ENCODE data around the gene EREG.

Gene EREG

GRCh38 chr4:74353858-74354257 is 11.1 kb upstream of the EREG start:
- DNase-seq: no peak

DNA sequence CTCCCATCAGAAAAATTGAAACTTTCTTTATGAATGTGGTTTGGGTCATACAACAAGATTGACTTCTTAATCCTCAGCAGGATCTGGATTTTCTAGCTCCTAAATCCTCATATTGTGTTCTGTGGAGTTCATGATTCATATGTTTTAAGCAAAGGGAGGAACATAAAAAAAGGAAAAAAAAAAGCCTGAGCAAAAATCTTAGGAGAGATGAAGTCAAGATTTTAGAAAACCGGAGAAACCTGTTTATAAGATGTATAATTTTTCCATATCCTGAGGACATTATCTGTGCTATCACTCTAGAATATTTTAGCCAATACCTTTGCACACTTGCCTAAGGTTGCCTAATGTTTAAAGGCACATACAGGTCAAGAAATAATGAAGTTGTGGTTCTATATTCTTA is 7.0 kb upstream of the EREG start:
- no peak for DNase-seq

- DNase-seq: no peak
These were observed 3.3 kb upstream of the EREG start for GRCh38 chr4:74361671-74362070.

DNA sequence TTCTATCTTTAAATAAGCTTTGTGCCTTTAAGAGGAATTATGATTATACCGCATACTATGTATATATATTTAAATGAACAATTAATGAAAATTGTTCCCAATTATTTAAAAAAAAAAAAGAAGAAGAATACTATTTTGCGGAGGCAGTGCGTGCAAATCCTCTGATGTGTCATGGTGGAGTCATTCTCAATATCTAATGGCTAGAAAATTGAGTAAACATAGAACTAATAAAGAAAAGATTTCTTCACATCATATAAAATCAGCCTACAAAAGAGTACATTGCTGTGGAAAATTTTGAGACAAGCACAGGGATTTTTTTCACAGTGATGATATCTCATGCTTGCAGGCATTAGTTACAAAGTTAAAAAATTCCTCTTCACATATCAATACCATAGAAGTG is 2.6 kb upstream of the EREG start:
- no peak for DNase-seq

DNA sequence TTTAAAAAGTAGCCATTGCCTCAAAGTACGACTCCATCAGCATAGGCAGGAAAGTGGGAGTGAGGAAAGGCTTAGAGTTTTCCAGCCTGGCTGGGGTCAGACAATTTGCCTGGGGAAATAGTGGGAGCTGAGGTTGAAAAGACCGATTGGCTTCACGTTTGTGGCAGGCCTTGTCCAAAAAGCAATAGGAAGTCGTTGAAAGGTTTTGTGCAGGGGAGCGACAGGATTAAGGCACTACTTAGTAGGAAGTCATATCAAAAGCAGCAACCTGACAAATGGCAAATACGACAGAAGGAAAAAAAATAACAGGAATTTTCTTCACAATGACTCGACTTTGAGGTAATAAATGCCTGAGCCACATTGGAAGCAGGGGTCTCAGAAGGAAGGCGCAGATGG is 691 bp upstream of the EREG start:
- no peak for DNase-seq

- DNase-seq: no peak
These were observed 816 bp downstream of the EREG start for GRCh38 chr4:74365761-74366160.

GRCh38 chr4:74366367-74366911 is 1.5 kb downstream of the EREG start:
- no peak for DNase-seq

- no peak for DNase-seq
These were observed 2.8 kb downstream of the EREG start for GRCh38 chr4:74367656-74368290.

DNA sequence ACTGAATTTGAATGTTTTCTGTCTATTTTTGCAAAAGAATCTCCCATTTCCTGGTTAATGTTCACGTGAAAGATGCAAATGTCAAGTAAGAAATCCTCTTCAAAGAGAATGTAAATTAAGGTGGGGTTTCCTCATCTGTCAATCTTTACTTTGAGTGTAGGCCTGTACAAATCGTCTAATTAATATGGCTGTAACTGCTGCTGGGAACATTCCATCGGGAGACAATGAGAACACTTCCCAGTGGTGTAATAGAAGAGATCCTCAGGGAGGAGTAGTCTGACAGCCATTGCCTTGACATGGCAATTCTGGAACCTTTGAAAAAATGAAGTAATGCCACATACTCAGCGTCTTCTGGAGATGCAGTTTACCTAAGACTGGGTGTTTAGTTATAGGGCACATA is 3.7 kb downstream of the EREG start:
- DNase-seq: no peak

- DNase-seq: no peak
These were observed 4.9 kb downstream of the EREG start for GRCh38 chr4:74369855-74370254.

GRCh38 chr4:74370912-74371311 is 6.0 kb downstream of the EREG start:
- DNase-seq: no peak

DNA sequence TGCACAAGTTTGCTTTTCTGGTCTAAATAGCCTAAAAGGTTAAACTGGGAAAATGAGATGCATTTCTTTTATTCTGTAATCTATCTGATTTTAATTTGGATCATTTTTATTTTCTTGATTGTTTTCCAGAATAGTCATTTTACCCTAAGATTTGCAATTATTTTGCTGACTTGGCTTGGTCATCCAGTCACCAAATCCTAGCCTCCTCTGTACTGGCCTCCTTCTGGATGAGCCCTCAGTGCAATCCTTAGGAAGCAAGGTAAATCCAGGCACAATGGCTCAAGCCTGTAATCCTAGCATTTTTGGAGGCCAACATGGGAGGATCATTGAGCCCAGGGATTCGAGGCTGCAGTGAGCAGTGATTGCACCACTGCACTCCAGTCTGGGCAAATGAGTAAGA is 9.2 kb downstream of the EREG start:
- no peak for DNase-seq

DNA sequence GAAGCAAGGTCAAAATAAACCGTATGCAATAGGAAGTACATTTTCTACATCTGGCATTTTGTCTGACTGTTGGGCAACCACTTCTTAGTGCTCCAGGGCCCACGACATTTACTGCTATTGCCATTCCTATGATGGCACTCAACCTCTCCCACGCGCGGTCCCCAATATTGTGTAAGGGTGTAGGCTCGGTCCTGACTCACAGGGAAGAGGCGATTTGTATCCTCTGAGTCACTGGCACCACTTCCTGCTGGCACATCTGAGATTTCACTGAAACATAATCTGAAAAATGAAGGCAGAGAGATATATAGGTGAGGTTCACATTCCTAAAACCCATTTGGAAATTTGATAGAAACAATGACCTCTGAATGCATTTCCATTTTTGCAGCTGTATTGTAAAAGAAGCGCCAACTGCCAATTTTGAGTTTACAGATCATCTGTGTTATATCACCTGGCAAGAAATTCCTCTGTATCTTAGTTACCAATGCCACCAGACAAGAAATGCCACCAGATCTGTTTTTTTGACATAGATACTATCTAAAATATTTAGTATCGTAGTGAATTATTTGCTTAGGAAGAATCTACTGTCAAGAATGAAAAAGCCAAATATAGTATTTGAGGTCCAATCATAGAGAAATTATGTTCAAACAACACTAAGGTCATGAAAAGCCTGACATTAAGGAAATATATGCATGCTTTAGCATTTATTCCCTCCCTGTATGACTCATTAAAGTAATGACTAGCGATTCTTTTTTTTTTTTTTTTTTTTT is 9.8 kb downstream of the EREG start:
- no peak for DNase-seq

GRCh38 chr4:74375824-74376426 is 11.0 kb downstream of the EREG start:
- DNase-seq: no peak

- DNase-seq: no peak
These were observed 12.0 kb downstream of the EREG start for GRCh38 chr4:74376888-74377483.

DNA sequence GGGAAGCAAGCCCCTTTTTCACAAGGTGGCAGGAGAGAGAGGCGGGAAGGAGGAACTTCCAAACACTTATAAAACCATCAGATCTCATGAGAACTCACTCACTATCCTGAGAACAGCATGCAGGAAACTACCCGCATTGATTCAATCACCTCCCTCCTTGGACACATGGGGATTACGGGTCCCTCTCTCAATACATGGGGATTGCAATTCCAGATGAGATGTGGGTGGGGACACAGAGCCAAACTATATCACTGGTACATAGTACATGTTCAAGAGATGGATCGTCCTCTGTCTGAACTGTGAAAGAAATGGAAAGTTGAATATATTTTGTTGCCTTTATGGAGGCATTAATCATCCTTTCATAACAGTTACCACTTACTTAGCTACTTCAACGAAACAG is 12.8 kb downstream of the EREG start:
- no peak for DNase-seq

DNA sequence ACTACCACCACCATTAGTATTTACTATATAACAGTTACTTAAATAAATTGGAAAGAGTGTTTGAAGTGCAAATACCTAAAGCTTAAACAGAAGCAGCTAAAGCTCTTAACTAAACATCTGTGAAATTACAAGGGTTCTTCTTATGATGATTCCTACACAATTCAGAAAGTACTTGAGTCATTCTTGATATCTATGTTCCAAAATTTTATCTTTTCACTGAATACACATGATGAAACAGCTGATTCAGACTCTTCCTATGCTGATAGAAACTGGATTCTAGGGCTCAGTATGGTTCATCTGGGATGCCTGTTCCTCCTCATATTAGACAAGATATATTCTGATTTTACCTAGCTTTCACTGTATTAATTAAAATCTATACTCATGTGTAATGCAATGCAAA is 13.6 kb downstream of the EREG start:
- DNase-seq: no peak

DNA sequence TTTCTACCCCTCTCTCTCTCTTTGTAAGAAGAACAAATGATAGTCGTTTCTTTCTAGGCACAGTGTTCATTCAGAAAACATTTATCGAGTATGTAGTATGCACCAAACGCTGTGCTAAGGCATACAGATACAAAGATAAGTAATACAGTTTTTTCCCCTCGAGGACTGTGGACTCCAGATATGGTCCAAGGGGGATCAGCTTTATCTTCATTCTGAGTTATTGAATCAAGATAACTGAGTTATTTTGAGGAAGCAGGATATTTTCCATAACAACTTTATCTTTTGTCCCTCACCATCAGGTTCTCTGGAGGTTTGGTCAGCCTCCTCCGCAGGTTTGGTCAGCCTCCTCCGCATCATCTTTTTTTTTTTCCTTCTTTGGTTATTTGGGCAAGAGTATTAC is 15.0 kb downstream of the EREG start:
- DNase-seq: no peak

GRCh38 chr4:74385386-74385785 is 20.4 kb downstream of the EREG start:
- no peak for DNase-seq

DNA sequence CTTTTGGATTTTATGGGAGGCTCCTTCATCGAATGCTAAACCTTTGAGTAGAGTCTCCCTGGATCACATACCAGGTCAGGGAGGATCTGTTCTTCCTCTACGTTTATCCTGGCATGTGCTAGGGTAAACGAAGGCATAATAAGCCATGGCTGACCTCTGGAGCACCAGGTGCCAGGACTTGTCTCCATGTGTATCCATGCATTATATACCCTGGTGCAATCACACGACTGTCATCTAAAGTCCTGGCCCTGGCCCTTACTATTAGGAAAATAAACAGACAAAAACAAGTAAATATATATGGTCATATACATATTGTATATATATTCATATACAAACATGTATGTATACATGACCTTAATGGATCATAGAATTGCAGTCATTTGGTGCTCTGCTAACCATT is 21.2 kb downstream of the EREG start:
- no peak for DNase-seq

- no peak for DNase-seq
These were observed 22.8 kb downstream of the EREG start for GRCh38 chr4:74387790-74388189.

DNA sequence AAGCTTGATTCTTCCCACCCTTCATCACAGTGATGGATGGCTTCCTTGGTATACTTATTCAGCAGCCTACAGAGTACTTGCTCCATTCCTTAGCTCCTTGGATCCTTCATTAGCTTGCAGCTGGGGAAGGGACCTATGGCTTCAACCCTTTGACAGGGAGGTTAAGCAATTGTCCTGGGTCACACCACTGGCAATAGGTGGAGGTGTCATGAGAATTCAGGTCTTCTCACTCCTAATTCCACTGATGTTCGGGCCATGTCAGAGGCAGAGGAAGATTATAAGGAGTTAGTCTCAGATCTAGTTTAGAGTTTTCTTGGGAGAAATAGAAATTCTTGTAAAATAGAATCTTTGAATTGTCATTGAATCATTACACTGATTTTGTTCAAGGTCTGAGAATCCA is 24.5 kb downstream of the EREG start:
- DNase-seq: no peak

GRCh38 chr4:74390677-74391076 is 25.7 kb downstream of the EREG start:
- DNase-seq: no peak

- DNase-seq: no peak
These were observed 26.4 kb downstream of the EREG start for GRCh38 chr4:74391346-74391745.
